Hematopoietic multipotent progenitor cell treated with erythropoietin and hydrocortisone succinate and interleukin-3 and kit ligand, for 6 days (in vitro differentiated cells): Measurements from ENCODE around the gene UTRN.

Experiments
- DNase-seq: peaks from one replicate; pipeline ENCODE4 v3.0.0-alpha.2; 2015

UTRN gene

DNA sequence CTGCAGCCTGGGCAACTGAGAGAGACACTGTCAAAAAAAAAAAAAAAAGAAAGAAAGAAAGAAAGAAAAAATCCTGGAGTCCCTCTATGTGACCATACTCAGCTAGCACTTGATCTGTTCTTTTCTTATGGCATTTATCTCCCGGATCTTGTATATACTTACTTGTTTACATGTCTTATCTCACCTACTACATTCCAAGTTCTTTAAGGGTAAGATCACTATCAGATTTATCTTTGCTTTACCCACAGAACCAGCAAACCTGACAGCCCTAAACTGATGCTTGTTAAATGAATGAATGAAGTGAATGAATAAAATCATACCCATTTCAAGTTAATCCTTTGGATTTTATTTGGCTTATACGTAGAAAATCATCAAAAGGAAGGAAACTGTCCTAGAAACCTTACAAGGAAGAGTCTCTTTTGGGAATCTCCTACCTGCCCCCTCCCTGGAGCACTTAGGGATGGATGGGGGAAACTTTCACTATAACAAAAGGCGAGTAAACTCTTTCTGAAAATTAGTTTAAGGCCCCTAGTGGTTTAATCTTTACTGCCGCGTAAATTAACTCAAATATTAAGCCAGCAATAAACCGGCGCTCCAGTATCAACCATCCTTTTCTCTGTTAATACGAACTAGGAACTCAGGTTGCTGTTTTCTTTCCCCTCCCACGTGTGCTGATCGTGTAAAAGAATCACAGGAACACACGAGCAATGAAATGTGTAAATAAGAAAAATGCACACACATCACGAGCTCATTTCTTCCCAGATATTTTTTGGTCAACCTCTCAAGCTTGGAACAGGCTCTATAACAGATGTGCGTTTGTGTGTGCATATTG lies 1.3 kb upstream of the UTRN start:
- peak; percentile 56 for DNase-seq

DNA sequence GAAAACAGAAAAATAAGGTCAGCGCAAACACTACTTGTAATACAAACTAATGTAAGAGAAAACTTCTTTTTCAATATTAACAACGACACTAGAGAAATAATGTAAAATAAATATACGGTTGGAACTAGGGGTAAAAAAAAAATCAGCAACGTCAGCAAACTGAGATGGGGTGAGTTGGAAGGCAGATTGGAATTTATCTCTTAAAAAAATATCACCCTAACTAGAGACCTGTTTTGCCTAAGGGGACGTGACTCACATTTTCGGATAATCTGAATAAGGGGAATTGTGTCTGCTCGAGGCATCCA lies 705 bp upstream of the UTRN start:
- DNase-seq = no peak

DNA sequence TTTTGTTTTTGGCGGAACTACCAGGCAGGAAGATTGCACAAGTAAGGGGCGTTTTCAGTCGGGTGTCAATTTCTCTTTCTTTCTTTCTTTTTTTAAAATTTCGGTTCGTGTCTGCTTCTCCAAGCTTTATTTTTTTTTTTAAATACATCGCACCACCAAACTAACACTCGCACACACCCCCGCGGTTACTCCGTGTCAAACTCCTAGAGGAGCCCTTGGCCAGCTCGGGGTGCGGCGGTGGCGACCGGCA lies 338 bp downstream of the UTRN start:
- DNase-seq = no peak

GRCh38 chr6:144285798-144286502 lies 815 bp downstream of the UTRN start:
- peak; percentile 57 for DNase-seq

DNA sequence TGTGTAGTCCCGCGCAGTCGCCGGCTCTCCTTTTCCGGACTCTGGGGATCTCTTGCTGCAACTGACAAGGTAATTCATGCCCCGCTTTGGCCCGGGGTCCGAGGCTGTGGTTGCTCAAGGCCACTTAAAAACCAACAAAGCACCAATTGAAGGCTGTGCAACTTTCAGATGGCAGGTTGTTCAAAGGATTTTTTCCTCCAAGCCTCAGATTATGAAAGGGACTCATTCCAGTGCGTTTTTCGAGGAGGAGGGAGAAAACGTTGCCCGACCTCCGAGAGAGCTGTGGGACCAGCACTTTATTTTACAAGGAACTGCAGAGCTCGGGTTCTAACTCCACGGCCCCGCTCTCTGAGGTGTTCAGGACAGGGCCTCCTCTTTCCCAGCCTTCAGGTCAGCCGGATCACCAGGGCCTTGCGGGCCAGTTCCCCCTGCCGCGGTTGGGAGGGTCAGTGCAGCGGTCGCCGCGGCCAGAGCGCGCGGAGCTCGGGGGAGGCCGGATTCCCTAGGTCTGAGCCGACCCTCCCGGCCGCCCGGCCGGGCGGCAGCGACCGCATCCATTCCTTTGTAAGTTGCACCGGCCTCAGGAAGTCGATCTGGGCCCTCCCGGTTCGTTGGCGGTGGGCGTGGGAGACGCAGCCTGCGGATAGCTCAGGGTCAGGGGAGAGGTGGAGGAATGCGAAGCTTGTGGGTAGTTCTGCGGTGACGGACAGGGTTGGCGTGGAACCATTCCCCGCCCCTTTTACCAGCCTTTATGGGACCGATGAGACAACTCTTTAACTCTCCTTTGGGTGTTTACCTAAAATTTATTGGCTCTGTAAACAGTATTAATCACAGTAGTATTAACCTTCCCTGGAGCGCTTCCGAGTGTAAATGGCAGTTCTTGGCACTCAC lies 1.6 kb downstream of the UTRN start:
- peak; percentile 51 for DNase-seq

DNA sequence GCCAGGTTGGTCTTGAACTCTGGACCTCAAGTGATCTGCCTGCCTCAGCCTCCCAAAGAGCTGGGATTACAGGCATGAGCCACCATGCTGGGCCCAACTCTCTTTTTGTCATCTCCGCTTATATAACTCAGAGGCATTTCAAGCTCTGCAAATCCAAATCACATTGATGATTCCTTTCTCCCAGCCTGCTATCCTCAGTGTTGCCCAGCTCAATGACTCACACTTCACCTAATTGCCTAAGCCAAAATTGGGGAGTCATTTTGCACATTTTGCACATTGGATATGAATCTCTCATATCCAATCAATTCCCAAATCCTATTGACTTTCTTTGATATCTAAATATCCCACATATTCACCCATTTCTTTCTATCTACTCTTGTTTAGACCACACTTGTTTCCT lies 3.9 kb downstream of the UTRN start:
- DNase-seq = no peak

- no peak for DNase-seq
Measured at GRCh38 chr6:144292372-144292771, 7.2 kb downstream of the UTRN start.

DNA sequence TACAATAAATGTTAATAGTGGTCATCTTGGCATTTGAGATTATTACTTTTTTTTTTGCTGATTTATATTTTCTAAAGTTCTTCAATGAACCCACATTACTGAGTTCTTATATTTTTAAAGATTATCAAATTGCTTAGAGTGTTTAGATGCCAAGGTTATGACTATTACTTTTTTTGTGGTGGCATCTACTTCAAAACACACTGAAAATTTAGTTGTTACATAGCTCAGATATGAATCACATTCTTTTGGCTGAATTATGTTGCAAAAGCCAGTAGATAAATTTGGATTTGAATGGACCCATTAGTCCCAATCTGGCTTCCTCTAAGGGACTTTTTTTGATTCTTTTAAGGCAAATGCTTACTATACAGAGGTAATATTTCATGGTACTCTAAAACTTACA lies 8.9 kb downstream of the UTRN start:
- no peak for DNase-seq

DNA sequence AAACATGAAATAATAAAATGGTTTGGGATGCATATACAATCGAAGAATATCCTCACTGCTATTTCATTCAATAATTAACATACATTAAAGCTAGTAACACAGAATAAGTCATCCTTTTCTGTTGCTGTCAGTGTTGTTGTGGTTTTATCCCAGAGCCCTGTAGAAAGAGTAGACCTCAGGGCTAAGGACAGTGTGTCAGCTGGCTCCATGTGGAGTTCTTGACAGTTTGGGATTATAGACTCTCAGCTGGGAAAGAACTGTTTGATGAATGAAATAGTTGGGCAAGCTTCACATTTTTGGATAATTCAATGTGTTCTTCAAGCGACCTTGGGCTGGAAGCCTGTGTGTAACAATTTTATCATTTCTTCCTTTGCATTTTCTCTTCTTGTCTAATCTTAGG lies 10.1 kb downstream of the UTRN start:
- DNase-seq = no peak

DNA sequence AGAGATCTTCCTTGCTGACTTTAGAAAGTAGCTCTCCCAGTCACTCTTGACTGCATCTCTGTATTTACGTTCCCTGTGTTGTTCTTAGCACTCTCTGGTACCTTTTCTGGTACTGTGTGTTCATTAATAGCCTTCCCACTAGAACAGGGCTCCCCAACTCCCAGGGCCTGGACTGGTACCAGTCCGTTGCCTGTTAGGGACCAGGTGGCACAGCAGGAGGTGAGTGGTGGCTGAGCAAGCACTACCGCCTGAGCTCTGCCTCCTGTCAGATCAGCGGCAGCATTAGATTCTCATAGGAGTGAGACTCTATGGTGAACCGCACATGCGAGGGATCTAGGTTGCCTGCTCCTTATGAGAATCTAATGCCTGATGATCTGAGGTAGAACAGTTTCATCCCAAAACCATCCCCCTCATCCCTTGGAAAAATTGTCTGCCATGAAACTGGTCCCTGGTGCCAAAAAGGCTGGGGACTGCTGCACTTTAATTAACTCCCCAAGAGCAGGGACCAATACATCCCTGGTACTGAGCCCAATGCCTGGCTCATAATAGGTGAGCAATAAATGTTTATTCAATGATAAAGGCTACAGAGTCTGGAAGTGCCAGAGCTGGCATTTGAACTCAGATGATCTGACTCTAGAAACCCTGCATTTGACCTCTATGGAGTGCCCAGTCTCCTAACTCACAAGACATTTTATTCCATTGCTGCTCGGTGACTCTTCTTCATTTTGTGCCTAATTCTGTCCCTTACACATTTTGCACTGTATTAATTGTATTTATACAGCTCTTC lies 11.0 kb downstream of the UTRN start:
- no peak for DNase-seq

- DNase-seq = no peak
Measured at GRCh38 chr6:144296973-144297372, 11.8 kb downstream of the UTRN start.

DNA sequence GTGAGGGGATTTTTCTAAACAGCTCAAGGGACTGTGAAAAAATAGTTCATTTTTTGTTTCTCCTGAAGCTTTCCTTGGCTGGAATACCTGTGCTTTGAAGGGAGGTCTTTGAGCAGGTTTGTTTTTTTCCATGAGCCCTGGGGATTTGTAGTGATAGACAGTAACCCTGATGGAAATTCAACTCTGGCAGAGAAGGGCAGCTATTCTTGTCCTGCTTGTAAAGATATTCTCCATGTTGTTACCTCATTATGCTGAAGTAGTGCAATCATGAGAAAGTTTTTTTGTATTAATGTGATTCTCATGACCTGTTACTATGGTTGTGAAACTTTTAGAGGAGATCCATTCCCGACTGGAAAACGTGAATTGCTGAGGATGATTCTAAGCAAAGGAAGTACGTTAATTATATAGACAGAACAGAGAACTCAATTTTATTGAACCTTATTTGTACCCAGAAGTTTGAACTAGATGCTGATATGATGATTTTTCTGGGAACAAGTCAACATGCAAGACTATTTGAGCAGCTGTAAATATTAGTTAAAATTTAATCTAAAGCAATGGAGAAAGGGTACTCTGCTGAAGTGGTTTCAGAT lies 12.5 kb downstream of the UTRN start:
- no peak for DNase-seq

GRCh38 chr6:144298194-144298593 lies 13.1 kb downstream of the UTRN start:
- DNase-seq = no peak

DNA sequence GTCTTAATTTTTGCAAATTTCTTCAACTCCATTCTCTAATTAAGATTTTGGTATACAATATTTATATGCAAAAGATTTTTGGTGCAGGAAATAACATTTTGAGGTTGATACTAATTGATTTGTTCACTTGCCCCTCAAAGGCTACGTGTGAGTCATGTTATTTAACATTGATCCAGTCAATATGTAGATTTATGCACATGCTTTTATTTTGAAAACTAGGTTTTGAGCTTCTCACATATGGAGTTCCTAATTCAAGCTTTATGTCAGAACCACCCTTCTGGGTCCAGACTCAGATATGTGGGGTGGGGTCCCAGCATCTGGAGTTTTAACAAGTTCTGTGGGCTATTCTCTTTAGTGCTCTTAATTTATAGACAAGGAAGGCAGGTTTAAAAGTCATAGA lies 13.8 kb downstream of the UTRN start:
- DNase-seq = no peak

- DNase-seq = no peak
Measured at GRCh38 chr6:144302701-144303372, 17.7 kb downstream of the UTRN start.

GRCh38 chr6:144304223-144304848 lies 19.2 kb downstream of the UTRN start:
- DNase-seq = no peak

DNA sequence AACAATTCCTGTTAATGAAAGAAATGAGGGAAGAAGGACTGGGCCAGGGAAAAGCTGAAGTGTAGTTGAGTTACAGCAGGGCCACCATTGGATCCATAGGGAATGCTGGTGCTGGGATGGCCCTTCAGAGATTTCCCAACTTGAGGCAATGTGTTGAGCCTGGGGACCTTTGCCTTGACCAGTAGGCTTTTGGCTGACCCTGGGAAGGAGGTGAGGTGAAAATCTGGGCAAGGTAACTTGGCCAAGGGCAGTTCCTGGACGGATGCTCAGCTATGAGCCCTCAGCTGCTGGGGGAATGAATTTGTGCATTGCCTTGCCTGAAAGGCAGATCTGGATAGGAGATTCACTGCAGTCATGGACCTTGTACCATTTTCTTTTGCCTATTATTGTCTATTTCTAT lies 20.4 kb downstream of the UTRN start:
- DNase-seq = no peak

DNA sequence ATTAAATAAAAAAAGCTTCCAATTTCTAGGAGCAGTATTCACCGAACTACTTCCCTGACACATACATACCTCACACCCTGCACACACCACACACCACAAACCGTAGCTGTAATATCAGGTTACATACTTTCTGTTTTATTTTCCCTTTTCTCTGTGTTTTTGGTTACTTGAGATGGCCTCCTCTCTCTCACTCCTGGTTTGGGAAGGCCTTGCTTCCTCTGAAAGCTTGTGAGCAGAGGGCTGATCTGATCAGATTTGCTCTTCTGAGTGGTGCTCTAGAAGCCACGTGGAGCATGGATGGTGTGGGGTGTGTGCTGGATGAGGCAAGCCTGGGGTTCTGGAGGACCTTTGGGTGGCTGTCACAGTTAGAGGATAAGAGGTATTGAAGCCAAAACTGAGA lies 20.9 kb downstream of the UTRN start:
- DNase-seq = no peak

- no peak for DNase-seq
Measured at GRCh38 chr6:144307880-144308279, 22.7 kb downstream of the UTRN start.

- no peak for DNase-seq
Measured at GRCh38 chr6:144310765-144311164, 25.6 kb downstream of the UTRN start.

- no peak for DNase-seq
Measured at GRCh38 chr6:144311361-144311760, 26.2 kb downstream of the UTRN start.

DNA sequence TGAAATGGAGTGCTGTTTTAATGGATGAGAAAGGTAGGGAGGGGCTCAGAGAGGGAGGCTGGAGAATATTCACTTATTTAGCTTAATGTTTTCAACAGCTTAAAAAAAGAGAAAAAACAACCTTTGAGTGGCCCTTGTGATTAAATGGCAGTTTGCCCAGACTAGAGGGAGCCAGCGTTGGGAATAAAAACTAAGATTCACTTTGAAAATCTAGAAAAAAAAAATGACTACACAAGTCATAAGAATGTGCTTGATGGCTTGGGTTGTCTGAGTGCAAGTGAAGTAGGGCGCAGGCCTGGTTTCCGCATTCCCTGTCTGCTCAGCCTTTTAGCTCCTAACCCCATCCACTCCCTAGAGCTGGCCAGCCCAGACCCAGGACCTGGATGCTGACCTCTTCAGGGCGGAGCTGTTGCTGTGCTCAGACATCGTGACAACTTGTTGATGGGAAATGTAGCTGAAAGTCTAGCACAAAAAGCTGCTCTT lies 28.9 kb downstream of the UTRN start:
- DNase-seq = peak; percentile 12
